HG03457 (cell line): ENCODE data around the gene RANBP17.

Source experiments
- ATAC-seq: cut with Tn5 transposase; IDR thresholded peaks from one replicate; pipeline ENCODE4 v1.9.1; 2021; ENCODE audit warnings: moderate number of reproducible peaks; ENCODE audit not compliant: unreplicated experiment

Gene RANBP17

GRCh38 chr5:171226096-171226754 is 364.4 kb downstream of the RANBP17 start:
- ATAC-seq: no peak

DNA sequence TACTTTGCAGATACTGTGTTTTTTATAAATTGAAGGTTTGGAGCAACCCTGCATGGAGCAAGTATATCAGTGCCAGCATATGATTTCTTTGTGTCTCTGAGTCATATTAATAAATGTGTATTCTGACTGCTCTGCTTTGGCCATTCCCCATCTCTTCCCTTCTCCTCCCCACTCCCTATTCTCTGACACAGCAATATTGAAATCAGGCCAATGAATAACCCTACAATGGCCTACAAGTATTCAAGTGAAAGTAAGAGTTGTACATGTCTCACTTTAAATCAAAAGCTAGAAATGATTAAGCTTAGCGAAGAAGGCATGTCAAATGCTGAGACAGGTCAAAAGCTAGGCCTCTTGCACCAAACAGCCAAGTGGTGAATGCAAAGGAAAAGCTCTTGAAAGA is 365.0 kb downstream of the RANBP17 start:
- ATAC-seq: no peak

GRCh38 chr5:171236651-171237050 is 374.8 kb downstream of the RANBP17 start:
- no peak for ATAC-seq

GRCh38 chr5:171242521-171242920 is 380.7 kb downstream of the RANBP17 start:
- no peak for ATAC-seq

DNA sequence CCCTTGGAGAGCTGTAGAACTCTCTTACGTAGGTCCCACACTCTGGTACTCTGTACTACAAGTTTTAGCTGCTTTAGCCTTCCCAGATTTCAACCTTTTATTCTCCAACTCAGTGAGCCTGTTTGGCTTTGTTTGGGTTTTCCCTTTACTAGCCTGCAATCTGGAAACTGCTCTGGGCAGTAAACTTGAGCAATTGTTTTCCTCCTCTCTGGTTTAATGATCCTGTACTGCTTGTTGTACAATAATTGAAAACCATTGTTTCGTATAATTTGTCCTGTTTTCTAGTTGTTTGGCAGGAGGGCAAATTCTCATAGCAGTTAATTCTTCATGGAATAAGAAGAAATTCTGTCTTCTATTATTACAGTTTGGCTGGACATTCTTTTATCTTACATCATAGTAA is 384.4 kb downstream of the RANBP17 start:
- no peak for ATAC-seq

GRCh38 chr5:171249460-171249859 is 387.6 kb downstream of the RANBP17 start:
- ATAC-seq: no peak

DNA sequence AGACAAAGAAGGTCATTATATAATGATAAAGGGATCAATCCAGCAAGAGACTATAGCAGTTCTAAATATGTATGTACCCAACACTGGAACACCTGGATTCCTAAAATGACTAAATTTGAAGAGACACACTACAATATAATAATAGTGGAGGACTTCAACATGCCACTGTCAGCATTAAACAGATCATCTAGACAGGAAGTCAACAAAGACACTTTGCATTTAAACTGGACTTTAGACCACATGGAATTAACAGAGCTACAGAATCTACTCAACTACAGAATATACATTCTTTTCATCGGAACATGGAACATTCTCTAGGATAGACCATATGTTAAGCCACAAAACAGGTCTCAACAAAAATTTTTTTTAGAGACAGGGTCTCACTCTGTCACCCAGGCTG is 388.9 kb downstream of the RANBP17 start:
- ATAC-seq: no peak

DNA sequence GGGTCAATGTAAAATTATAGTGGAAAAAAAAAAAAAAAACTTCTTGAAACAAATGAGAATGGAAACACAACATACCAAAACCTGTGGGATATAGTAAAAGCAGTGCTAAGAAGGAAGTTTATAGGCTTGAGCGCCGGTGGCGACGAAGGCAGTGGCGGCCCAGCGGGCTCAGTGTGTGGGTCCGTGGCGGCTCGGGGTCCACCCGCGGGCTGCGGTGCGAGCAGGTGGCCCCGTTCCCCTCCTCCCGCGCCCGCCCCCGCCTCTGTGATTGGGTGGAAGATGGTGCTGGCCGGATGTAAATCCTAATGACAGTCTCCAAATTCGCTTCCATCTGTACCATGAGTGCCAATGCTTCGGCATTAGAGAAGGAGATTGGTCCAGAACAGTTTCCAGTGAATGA is 389.7 kb downstream of the RANBP17 start:
- no peak for ATAC-seq

DNA sequence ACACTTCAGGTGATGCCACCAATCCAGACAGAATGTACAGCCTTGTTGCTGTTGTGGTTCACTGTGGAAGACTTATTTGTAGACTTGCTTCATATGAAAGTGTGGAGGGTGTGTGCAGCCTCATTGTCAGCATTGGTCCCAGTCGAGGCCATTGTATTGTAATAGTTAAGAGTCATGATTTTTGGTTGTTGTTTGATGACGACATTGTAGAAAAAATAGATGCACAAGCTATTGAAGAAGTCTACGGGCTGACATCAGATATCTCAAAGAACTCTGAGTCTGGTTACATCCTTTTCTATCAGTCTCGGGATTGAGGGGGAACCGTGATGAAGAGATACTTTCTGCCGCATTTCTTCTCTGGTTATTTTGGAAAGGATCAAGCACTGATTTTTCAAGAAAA is 390.9 kb downstream of the RANBP17 start:
- no peak for ATAC-seq

DNA sequence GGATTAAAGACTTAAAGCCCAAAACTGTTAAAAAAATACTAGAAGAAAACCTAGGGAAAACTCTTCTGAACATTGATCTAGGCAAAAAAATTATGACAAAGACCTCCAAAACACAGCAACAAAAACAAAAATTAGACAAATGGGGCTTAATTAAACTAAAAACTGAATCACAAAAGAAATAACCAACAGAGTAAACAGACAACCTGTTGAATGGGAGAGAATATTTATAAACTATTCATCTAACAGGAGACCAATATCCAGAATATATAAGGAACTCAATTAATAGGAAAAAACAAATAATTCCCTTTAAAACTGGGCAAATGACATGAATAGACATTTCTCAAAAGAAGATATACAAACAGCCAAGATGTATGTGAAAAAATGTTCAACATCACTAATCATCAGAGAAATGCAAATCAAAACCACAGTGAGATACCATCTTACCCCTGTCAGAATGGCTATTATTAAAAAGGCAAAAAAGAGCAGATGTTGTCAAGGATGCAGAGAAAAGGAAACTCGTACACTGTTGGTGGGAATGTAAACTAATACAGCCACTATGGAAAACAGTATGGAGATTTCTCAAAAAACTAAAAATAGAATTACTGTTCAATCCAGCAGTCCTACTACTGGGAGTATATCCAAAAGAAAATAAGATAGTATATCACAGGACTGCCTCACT is 397.1 kb downstream of the RANBP17 start:
- no peak for ATAC-seq

DNA sequence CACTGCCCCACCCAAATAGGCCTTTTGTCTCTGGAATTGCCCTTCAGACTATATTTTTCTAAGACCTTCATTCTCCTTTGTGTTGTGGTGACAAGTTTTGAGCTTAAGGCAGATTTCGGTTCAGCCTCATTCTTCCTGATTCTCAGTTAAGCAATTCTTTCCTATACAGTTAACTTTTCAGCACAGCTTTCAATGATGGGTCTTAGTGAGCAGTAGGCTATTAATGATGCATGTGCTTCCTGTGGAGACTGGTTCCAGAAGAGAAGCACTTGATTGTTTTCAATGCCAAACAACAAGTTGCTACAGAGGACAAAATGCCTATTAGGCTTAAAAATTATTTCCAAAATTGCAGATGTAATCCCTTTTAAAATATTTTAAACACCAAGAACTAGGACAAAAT is 399.5 kb downstream of the RANBP17 start:
- no peak for ATAC-seq

DNA sequence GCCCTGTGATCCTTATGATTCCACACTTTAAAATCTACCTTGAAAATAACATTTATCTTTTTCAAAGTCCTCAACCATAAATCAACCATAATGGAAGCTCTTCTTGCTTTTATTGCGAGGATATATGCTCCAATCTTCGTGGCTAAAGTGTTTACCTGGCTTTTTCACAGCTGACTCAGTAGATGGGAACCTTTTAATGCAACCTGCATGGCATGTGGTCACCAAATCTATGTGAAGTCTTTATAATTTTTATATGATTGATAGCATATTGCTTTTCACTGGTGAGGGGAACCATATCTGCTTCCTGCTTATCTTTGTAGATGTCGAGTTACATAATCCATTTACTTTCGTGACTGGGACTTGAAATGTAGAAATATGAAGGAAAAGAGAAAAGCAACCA is 400.1 kb downstream of the RANBP17 start:
- no peak for ATAC-seq

GRCh38 chr5:171263181-171263580 is 401.4 kb downstream of the RANBP17 start:
- no peak for ATAC-seq

DNA sequence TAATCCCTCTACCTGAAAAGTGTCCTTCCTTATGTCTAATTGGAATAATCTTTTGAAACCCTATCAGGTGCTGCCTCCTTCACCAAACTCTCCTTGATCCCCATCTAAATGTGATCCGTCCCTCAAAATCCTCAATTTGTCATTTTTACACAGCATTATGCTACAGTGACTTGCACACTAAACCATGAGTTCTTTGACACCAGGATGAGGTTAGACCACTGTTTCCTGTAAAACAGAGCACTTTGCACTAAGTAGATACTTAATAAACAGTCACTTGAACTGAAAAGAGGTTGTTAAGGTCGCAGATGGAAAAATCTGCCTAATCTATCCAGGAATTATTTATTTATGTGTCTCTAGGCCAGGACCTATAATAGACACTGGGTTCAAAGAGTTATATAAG is 403.0 kb downstream of the RANBP17 start:
- no peak for ATAC-seq

GRCh38 chr5:171268700-171269620 is 407.1 kb downstream of the RANBP17 start:
- ATAC-seq: no peak

GRCh38 chr5:171269717-171270116 is 407.9 kb downstream of the RANBP17 start:
- no peak for ATAC-seq

GRCh38 chr5:171270136-171270535 is 408.3 kb downstream of the RANBP17 start:
- ATAC-seq: no peak

DNA sequence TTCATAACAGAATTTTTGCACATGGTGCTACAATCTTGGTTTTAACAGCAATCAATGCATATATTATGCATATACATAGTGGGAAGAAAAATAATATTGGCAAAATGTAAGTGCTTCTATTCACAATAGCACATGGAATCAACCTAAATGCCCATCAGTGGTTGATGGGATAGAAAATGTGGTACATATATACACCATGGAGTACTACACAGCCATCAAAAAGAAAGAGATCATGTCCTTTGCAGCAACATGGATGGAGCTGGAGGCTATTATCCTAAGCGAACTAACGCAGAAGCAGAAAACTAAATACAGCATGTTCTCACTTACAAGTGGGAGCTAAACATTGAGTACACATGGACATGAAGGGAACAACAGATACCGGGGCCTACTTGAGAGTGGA is 410.0 kb downstream of the RANBP17 start:
- no peak for ATAC-seq

DNA sequence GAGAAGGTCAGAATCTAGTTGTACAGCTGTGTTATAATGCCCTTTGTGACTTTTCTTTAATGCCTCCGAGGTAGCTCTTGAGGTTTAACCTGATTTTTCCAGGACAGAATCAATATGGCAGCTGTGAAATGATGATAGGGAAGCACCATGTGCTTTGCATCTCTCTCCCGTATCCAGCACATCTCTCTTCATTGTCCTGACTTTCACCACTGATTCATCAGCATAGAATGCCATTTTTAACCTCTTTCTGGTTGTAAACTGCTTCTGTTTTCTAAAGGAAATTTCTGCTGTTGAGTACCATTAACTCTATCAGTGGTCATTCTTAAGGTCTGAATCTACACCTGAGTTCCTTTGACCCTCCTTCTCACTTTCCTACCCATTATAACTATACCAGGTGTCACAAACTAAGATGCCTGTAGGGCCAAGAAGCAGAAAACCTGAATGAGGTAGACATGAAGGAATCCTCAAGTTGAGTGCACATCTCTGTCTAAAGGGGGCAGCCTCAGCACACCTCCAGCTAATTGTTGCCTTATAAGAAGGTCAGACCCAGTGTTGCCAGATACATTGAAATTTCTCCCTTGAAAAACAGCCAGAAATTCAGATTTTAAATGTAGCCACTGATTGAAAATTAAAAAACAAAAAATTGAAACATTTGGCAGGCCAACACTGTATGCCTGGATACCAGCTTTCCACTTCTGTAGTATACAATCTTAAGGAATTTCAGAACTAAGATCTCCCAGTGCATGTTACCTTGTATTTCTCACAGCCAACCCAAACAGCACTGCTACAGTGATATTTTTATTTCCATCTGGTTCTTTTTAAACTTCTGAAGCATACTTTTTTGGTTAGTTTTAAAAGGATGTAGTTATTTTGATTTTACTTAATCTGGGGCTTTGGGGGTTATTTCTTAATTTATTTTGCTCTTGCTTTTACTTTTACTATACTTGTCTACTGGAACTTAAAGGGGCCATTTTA is 411.5 kb downstream of the RANBP17 start:
- ATAC-seq: no peak

DNA sequence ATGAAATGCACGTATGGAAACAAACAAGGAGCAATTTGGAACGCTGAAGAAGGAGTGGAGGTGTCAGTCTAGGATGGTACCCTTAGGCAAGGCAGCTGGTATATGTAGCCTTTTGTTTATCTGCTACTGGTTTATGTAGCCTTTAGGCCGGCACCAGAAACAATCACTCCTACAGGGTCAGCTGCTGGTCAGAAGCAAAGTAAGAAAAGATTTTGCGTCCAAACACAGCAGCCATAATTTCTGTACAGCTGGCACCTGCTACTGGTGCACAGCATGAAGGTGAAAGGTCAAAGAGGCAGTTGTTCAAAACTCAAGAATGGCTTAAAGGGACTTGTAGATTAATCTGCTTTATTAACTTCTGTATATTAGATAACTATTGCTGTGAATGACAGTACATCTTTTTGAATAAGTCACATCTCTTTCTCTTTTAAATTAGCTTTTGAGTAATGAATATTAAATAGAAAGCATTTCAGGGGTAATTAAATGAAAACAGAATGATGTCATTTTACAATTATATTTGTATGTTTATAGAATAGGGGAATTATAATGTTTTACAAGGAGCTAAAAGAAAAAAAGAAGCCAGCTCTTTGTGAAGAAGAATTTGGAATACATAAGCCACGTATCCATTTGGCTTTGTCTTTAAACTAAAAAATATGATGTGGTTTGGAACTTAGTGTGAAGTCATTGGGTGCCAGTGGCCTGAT is 414.2 kb downstream of the RANBP17 start:
- ATAC-seq: no peak
